ENCODE data around the gene NUDT16.

NUDT16 gene

GRCh38 chr3:131421957-131422498 lies 40.5 kb downstream of the NUDT16 start:
- H3K27ac ChIP-seq, result no peak overlapping the region; the same call in 1 of the 2 replicates
- no peak for TF ChIP-seq ZFX (IDR thresholded peaks at IDR 0.05)
- 0 out of 2 replicates have a peak, but pooled peaks have one; percentile 9 for TF ChIP-seq CTCF (conservative IDR thresholded peaks at IDR 0.05)

- no peak overlapping the region for H3K27ac ChIP-seq
- no peak for TF ChIP-seq CTCF (conservative IDR thresholded peaks at IDR 0.05)
- no peak for TF ChIP-seq ZFX (IDR thresholded peaks at IDR 0.05)
Observed at GRCh38 chr3:131427226-131427625, 45.7 kb downstream of the NUDT16 start.

GRCh38 chr3:131431754-131432153 lies 50.2 kb downstream of the NUDT16 start:
- H3K27ac ChIP-seq, result no peak overlapping the region
- TF ChIP-seq CTCF (conservative IDR thresholded peaks at IDR 0.05) (no peak), ZFX (IDR thresholded peaks at IDR 0.05) (no peak)

GRCh38 chr3:131432441-131432840 lies 50.9 kb downstream of the NUDT16 start:
- TF ChIP-seq CTCF (conservative IDR thresholded peaks at IDR 0.05), result no peak
- TF ChIP-seq ZFX (IDR thresholded peaks at IDR 0.05), result no peak

GRCh38 chr3:131435000-131435399 lies 53.4 kb downstream of the NUDT16 start:
- TF ChIP-seq ZFX (IDR thresholded peaks at IDR 0.05), result no peak
- TF ChIP-seq CTCF (conservative IDR thresholded peaks at IDR 0.05), result no peak
- H3K27ac ChIP-seq, result no peak overlapping the region

More at GRCh38 chr3:131432441-131432840, 50.9 kb downstream of the NUDT16 start:
- H3K27ac ChIP-seq, result no peak overlapping the region

Data from C4-2B (cell line).